Cardiac atrium fibroblast (primary cell): ENCODE measurements around the gene C6orf15. TPM values are rescaled to one million over a fixed set of nuclear protein-coding genes. Genes with fewer than 3 reads are reported as not detected.

ENCODE experiments used
- total RNA-seq: library from RNA; depleted of rRNA; stranded (reverse); fragments of >200 nt; gene quantifications from 2 replicates; pipeline ENCODE4 v1.2.3, GENCODE V29; 2015

C6orf15 gene
- not detected in 2 replicates for total RNA-seq

DNA sequence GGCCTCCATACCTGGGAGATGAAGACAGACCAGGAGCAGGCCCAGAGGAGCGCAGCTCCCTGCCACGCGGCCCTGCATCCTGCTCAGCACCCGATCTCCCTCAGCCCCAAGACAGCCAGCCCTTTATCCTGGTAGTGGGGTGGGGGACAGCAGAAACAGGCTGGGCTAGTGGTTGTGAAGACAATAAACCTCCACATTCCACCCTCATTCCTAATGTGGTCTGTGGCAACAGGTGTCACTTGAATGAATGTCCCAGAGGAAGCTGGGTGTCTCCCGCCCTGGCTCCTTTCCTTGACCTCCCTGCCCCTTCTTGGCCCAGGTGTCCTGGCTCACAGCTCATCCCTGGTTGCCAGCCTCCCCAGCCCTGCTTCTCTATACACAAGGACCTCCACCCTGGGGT lies at the start of gene C6orf15:
Gene C6orf15, minus strand, starts transcription at position 98 of the 400 bp plus-strand sequence. Its CDS starts 20 bp downstream, at position 78.

DNA sequence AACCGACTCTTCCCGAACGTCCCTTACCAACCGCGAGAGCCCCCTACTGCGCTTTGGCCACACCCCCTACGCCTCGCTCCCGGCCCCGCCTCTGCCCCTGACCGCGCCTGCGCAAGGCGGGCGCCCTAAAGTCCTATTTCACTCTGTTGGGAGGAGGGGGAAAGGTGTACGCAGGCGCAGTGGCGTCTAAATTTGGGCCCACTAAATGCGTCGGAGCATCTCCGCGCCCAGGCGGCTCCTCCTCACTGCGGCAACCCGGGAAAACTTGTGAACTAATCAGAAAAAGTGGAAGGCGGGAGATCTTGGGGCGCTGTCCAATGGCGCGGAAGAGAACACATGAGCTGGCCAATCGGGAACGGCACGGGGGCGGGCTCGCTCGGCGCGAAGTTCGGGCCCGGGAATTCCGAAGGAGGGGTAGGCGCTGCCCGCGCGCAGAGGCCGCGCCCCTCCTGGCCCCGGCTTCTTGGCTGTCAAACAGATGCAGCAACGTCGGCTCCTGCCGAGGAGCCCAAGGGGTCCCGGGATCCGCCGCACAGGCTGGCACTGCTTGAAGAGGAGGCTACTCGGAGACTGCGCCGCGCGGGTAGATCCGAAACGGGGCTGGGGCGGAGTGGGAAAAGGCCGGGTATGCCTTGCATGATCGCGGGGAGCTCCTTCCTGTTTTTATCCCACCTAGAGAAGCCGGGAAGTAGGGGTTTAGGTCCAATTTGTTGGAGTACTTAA lies 45.9 kb upstream of the C6orf15 start, which contains the start of gene TCF19:
Gene TCF19, plus strand, starts transcription at position 450 of the 723 bp plus-strand sequence. CDS start 881 bp downstream, outside the sequence.

DNA sequence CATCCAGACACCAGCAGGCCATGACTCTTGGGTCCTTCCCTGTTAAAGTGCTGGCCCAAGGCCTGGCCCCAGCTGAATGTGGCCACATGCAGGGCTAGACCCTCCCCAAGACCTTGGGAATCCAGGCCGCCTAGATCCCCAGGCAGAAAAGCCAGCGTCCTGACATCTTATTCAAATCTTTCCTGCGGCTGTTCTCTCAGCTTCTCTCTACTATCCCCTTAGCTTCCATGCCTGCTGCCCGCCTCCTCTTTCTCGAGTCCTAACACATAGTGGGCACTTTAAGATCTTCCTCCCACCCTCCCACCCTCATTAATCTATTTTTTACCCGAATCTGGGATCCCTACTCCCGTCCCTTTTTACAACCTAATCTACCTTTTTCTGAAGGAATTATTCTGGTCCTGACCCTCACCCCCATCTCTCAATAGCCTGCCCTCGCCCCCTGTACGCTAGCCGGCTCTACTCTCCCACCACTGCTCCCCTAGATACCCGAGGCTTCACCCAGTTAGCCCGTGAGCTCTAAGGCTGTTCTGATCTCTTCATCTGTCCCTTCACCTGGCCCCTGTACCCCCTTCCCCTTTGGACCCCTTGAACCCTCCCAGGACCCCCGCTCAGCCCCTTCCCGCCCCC lies 45.3 kb upstream of the C6orf15 start, which contains the start of gene CCHCR1:
Gene CCHCR1, minus strand, starts transcription at position 290 of the 627 bp plus-strand sequence. Its CDS starts 202 bp downstream, at position 88.

DNA sequence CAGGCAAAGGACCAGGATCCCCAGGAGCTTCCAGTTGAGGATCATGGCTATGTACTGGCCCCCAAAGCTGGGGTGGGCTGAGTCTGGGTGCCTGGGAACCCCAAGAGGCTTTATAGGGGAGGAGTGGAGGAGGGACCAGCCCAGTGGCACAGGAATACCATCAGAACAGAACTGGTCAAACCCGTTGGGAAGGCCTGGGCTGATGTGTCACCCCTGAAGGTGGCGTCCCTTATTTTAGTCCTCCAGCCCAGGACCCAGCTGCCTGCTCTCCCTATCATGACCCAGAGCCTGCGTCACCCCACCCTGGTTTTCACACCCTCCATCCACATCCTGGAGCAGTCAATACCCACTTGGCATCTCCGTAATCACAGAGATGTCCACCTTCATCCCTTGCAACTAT lies 26.6 kb upstream of the C6orf15 start, which contains the start of gene PSORS1C2:
Gene PSORS1C2, minus strand, starts transcription at position 85 of the 400 bp plus-strand sequence. Its CDS starts 40 bp downstream, at position 45.

DNA sequence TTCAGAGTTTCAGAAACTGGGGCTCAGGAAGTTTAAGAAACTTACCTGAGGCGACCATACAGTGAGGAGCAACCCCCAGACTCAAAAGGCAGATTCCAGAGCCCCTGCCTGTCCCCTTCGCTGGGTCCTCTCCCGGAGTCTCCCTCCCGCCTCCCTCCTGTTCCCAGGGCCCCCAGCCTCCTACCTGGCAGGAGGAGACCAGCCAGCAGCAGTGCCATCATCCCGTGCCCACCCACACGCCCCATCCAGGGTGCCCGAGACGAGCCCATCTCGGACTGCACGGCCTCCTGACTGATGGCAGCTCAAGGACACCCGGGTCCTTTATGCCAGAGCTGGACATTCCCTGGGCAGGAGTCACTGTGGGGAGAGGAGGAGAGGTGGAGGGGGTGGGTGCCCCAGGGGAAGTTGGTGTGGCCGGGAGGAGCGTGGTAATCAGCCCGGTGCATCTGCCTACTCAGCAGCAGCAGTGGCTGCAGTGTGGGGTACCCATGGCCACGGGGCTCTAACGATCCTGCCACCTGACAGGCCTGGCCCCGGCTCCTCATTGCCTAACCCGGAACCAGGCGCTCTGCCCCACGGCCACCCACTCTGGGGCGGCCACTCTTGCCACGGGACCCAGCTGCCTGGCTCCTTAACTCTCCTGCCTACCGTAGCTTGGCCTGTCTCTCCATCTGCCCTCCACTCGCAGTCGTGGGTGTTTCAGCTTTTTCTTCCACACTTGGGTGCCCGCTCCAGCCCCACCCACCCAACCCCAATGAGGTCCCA lies 8.0 kb upstream of the C6orf15 start, which contains the start of gene CDSN:
Gene CDSN, minus strand, starts transcription at position 296 of the 765 bp plus-strand sequence. Its CDS starts 27 bp downstream, at position 269.

DNA sequence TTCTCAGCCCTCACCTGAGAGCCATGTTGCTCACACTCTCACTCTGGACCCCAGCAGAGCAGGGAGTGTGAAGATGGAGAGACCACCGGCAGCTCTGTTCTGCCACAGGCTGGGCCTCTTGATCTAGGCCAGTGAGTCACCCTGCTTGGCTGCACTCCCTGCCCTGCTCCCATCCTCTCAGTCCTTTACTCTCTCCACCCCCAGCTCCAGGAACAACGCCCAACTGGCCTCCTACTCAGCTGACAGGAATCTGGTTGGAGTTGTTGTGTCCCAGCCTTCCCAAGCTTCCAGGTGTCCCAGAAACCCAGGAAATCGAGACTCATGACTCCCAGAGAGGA lies 2.1 kb upstream of the C6orf15 start, which contains the start of gene PSORS1C1:
Gene PSORS1C1, plus strand, starts transcription at position 260 of the 338 bp plus-strand sequence. CDS start 14,833 bp downstream, outside the sequence.

Other genes starting within 250 kb of the C6orf15 start
- 30.7 and 36.5 TPM in 2 replicates for gene DDR1, start 228.1 kb downstream of the C6orf15 start, total RNA-seq
- gene GTF2H4, start 204.4 kb downstream of the C6orf15 start, total RNA-seq, result 7.6 and 13.2 TPM in 2 replicates
- gene VARS2, start 198.3 kb downstream of the C6orf15 start, total RNA-seq, result 6.8 and 7.9 TPM in 2 replicates
- not detected in 2 replicates for gene SFTA2, start 180.4 kb downstream of the C6orf15 start, total RNA-seq
- not detected in 2 replicates for gene MUCL3, start 171.6 kb downstream of the C6orf15 start, total RNA-seq
- not detected in 2 replicates for gene MUC21, start 128.9 kb downstream of the C6orf15 start, total RNA-seq
- gene MUC22, start 102.1 kb downstream of the C6orf15 start, total RNA-seq, result not detected in 2 replicates
- 0.16 and 1.1 TPM in 2 replicates for gene PSORS1C1, start 2.2 kb upstream of the C6orf15 start, total RNA-seq
- gene CDSN, start 7.9 kb upstream of the C6orf15 start, total RNA-seq, result not detected in 2 replicates
- gene PSORS1C2, start 26.5 kb upstream of the C6orf15 start, total RNA-seq, result not detected in 2 replicates
- gene CCHCR1, start 45.2 kb upstream of the C6orf15 start, total RNA-seq, result 15.7 and 21.7 TPM in 2 replicates
- 7.0 and 11.0 TPM in 2 replicates for gene TCF19, start 46.0 kb upstream of the C6orf15 start, total RNA-seq
- gene POU5F1, start 58.1 kb upstream of the C6orf15 start, total RNA-seq, result not detected in 2 replicates
- gene HLA-C, start 159.5 kb upstream of the C6orf15 start, total RNA-seq, result 315 and 380 TPM in 2 replicates
- 105 and 210 TPM in 2 replicates for gene HLA-B, start 244.6 kb upstream of the C6orf15 start, total RNA-seq